ENCODE results near the gene BAD. TPM values are rescaled to one million over a fixed set of nuclear protein-coding genes. Genes with fewer than 3 reads are reported as not detected.
"Not testable (repeated sequence)": the region's sequence is repeated elsewhere in the genome, so short reads cannot be mapped to it uniquely, and the experiment has no call there.

Gene BAD
- total RNA-seq, 1 donor from 2014 or later, result 47.0 TPM

DNA sequence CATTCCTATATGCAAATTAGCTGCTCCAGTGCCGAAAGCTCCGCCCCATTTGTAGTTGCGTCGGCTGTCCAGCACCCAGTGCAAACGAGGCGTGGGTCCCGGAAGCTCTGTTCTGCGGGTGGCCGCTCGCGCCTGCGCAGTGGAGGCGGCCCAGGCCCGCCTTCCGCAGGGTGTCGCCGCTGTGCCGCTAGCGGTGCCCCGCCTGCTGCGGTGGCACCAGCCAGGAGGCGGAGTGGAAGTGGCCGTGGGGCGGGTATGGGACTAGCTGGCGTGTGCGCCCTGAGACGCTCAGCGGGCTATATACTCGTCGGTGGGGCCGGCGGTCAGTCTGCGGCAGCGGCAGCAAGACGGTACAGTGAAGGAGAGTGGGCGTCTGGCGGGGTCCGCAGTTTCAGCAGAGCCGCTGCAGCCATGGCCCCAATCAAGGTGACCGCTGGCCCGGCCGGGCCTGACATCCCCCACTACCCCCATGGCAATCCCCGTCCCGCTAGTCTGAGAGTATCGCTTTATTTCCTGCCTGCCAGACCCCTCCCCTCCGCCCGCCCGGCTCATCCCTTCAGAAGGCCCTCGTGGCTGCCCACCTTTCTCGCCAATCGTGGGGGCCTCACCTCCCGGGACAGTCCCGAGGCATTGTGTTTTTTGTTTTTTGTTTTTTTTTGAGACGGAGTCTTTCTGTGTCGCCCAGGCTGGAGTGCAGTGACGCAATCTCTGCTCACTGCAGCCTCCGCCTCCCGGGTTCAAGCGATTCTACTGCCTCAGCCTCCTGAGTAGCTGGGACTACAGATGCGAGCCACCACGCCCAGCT is 33.7 kb upstream of the BAD start, which contains the start of gene PRDX5:
Gene PRDX5 (plus strand): TSS at position 161 of the 805 bp plus-strand sequence. CDS start 95 bp downstream, at position 256.
- Mint-ChIP-seq H3K4me1 (ENCODE audit: low read depth, unreplicated experiment) (peaks cover 22% of the 10 kb centered on the region), H3K27ac (ENCODE audit: unreplicated experiment) (peak within 1 kb of the TSS; percentile 98), H3K4me3 (ENCODE audit: unreplicated experiment) (peak within 1 kb of the TSS; percentile 95), H3K36me3 (ENCODE audit: unreplicated experiment) (peaks cover 4% of the 10 kb centered on the region), H3K9me3 (ENCODE audit: unreplicated experiment) (peaks cover 10% of the 10 kb centered on the region), H3K27me3 (ENCODE audit: unreplicated experiment) (peaks cover 17% of the 10 kb centered on the region)
- TF ChIP-seq CTCF (IDR thresholded peaks at IDR 0.05; ENCODE audit: partially characterized antibody, unreplicated experiment), result no peak
- DNase-seq, result peak; percentile 94

DNA sequence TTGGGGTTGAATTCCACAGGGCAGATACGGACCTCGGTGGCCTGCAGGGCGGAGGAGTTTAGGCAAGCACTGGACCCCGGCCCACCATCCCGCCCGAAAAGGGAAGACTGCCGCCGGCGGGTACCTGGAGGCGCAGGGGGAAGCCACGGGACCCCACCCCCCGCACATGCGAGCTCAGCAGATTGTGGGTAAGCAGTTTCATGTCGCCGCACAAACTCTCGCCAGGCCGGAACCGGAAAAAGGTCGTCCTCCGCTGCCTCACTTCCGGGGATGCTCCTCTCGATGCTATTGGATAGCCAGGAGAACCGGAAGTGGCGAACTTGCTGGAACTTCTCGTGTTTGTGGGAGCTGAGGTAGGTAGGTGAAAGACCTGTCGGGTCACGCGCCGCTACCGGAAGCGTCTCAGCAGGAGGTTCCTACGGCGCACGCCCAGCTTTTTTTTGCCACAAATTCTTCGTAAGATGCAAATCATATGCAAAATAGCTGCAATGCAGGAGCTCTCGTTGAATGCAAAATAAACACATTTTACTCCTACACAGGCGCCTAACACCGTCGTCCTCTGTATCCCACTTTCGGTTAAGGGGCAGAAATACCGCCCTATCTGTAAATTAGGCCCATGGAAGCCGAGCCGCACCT is 33.0 kb upstream of the BAD start, which contains the start of gene TRMT112:
Gene TRMT112 (minus strand): TSS at position 235 of the 636 bp plus-strand sequence. CDS start 33 bp downstream, at position 202.
- H3K27me3 Mint-ChIP-seq (ENCODE audit: unreplicated experiment), result peaks cover 19% of the 10 kb centered on the region
- TF ChIP-seq CTCF (IDR thresholded peaks at IDR 0.05; ENCODE audit: partially characterized antibody, unreplicated experiment), result no peak
- H3K9me3 Mint-ChIP-seq (ENCODE audit: unreplicated experiment), result peaks cover 14% of the 10 kb centered on the region
- H3K36me3 Mint-ChIP-seq (ENCODE audit: unreplicated experiment), result peaks cover 4% of the 10 kb centered on the region
- H3K4me1 Mint-ChIP-seq (ENCODE audit: low read depth, unreplicated experiment), result peaks cover 26% of the 10 kb centered on the region
- peak within 1 kb of the TSS; percentile 98 for H3K27ac Mint-ChIP-seq (ENCODE audit: unreplicated experiment)
- DNase-seq, result peak; percentile 84
- H3K4me3 Mint-ChIP-seq (ENCODE audit: unreplicated experiment), result peak within 1 kb of the TSS; percentile 95

DNA sequence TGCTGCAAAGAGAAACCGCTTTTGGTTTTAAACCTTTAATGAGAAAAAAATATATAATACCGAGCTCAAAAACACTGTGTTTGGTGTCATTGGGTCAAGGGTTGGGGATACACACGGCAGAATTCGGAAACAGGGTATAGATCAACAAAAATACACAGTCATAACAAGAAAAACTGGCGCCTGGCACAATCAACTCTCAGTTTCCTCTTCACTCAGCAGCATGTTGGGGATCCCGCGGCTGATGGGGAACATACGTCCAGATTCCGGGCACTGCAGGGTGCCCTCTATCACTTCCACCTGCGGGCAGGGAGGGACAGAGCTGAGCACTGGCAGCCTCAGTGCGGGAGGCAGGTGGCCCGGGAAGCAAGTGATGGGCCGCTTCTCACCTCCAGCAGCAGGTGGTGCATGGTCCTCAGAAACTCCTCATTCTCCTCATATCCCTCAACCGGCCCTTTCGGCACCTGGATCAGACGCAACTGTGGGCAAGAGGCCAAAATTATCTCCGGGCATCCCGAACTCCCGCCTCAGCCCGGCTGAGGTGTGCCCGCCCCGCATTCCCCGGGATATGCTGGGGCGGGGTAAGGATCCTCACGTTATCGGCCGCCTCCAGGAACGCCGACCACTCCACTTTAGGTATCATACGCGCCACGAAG is 32.3 kb upstream of the BAD start:
- Mint-ChIP-seq H3K36me3 (ENCODE audit: unreplicated experiment) (peaks cover 4% of the 10 kb centered on the region), H3K4me1 (ENCODE audit: low read depth, unreplicated experiment) (peaks cover 25% of the 10 kb centered on the region), H3K27ac (ENCODE audit: unreplicated experiment) (peak overlapping the region; percentile 75), H3K9me3 (ENCODE audit: unreplicated experiment) (peaks cover 14% of the 10 kb centered on the region), H3K4me3 (ENCODE audit: unreplicated experiment) (peak overlapping the region; percentile 95), H3K27me3 (ENCODE audit: unreplicated experiment) (peaks cover 19% of the 10 kb centered on the region)
- no peak for TF ChIP-seq CTCF (IDR thresholded peaks at IDR 0.05; ENCODE audit: partially characterized antibody, unreplicated experiment)
- DNase-seq, result no peak

- DNase-seq; H3K36me3 Mint-ChIP-seq (ENCODE audit: unreplicated experiment); H3K27ac Mint-ChIP-seq (ENCODE audit: unreplicated experiment): not testable (repeated sequence)
- Mint-ChIP-seq H3K4me3 (ENCODE audit: unreplicated experiment) (peak overlapping the region; percentile 95), H3K4me1 (ENCODE audit: low read depth, unreplicated experiment) (peaks cover 22% of the 10 kb centered on the region), H3K27me3 (ENCODE audit: unreplicated experiment) (peaks cover 18% of the 10 kb centered on the region), H3K9me3 (ENCODE audit: unreplicated experiment) (peaks cover 12% of the 10 kb centered on the region)
These were observed 31.4 kb upstream of the BAD start for GRCh38 chr11:64315667-64316526.
